ENCODE measurements around the gene NDE1.

DNA sequence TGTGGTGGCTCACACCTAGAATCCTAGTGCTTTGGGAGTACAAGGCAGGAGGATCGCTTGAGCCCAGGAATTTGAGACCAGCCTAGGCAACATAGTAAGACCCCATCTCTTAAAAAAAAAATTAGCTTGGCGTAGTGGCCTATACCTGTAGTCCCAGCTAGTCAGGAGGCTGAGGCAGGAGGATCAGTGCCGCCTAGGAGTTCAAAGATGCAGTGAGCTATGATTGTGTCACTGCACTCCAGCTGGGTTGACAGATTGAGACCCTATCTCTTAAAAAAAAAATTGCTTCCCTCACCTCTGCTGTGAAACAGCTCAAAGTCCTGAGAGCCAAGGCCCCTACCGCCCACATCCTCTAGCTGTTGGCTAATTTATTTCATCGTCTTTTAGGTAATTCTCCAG, 10.2 kb downstream of the NDE1 start:
- no peak for TF ChIP-seq EZH2phosphoT487 (IDR thresholded peaks at IDR 0.05; ENCODE audit: borderline replicate concordance, low read depth, low read length)
- TF ChIP-seq, protein P1, sequence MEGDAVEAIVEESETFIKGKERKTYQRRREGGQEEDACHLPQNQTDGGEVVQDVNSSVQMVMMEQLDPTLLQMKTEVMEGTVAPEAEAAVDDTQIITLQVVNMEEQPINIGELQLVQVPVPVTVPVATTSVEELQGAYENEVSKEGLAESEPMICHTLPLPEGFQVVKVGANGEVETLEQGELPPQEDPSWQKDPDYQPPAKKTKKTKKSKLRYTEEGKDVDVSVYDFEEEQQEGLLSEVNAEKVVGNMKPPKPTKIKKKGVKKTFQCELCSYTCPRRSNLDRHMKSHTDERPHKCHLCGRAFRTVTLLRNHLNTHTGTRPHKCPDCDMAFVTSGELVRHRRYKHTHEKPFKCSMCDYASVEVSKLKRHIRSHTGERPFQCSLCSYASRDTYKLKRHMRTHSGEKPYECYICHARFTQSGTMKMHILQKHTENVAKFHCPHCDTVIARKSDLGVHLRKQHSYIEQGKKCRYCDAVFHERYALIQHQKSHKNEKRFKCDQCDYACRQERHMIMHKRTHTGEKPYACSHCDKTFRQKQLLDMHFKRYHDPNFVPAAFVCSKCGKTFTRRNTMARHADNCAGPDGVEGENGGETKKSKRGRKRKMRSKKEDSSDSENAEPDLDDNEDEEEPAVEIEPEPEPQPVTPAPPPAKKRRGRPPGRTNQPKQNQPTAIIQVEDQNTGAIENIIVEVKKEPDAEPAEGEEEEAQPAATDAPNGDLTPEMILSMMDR (conservative IDR thresholded peaks at IDR 0.05; ENCODE audit: low read length), result no peak

Measured in OCI-LY7 (cell line).